Measurements from ENCODE around the gene ATP9B. TPM values are rescaled to one million over a fixed set of nuclear protein-coding genes. Genes with fewer than 3 reads are reported as not detected.

Gene ATP9B
- total RNA-seq (2014; rRNA removed), result 11.5 and 11.7 TPM in 2 replicates
- 6.3 TPM for polyA plus RNA-seq (2012)

- peak; percentile 94 for DNase-seq (ENCODE audit: low read depth)
These were observed at the start of gene ATP9B for GRCh38 chr18:79068937-79069716. Gene ATP9B, plus strand, starts transcription at chr18:79069394. Its CDS starts 17 bp downstream, at chr18:79069411.

GRCh38 chr18:79019881-79020280 lies 49.3 kb upstream of the ATP9B start:
- no peak for DNase-seq (ENCODE audit: low read depth)

GRCh38 chr18:79022603-79023002 lies 46.6 kb upstream of the ATP9B start:
- DNase-seq (ENCODE audit: low read depth), result no peak

- no peak for DNase-seq (ENCODE audit: low read depth)
These were observed 42.7 kb upstream of the ATP9B start for GRCh38 chr18:79026491-79026890.

GRCh38 chr18:79030680-79031079 lies 38.5 kb upstream of the ATP9B start:
- DNase-seq (ENCODE audit: low read depth), result peak; percentile 9

GRCh38 chr18:79042276-79042675 lies 26.9 kb upstream of the ATP9B start:
- no peak for DNase-seq (ENCODE audit: low read depth)

- no peak for DNase-seq (ENCODE audit: low read depth)
These were observed 25.9 kb upstream of the ATP9B start for GRCh38 chr18:79043288-79043687.

GRCh38 chr18:79046522-79046921 lies 22.7 kb upstream of the ATP9B start:
- DNase-seq (ENCODE audit: low read depth), result no peak

- DNase-seq (ENCODE audit: low read depth), result no peak
These were observed 21.5 kb upstream of the ATP9B start for GRCh38 chr18:79047556-79048244.

- no peak for DNase-seq (ENCODE audit: low read depth)
These were observed 21.0 kb upstream of the ATP9B start for GRCh38 chr18:79048245-79048632.

- no peak for DNase-seq (ENCODE audit: low read depth)
These were observed 19.7 kb upstream of the ATP9B start for GRCh38 chr18:79049506-79049905.

- no peak for DNase-seq (ENCODE audit: low read depth)
These were observed 19.2 kb upstream of the ATP9B start for GRCh38 chr18:79050005-79050404.

GRCh38 chr18:79056827-79057367 lies 12.3 kb upstream of the ATP9B start:
- no peak for DNase-seq (ENCODE audit: low read depth)

- DNase-seq (ENCODE audit: low read depth), result no peak
These were observed 11.2 kb upstream of the ATP9B start for GRCh38 chr18:79058007-79058406.

- DNase-seq (ENCODE audit: low read depth), result no peak
These were observed 6.4 kb upstream of the ATP9B start for GRCh38 chr18:79062806-79063205.

- no peak for DNase-seq (ENCODE audit: low read depth)
These were observed 5.0 kb upstream of the ATP9B start for GRCh38 chr18:79064228-79064627.

GRCh38 chr18:79065802-79066201 lies 3.4 kb upstream of the ATP9B start:
- no peak for DNase-seq (ENCODE audit: low read depth)

GRCh38 chr18:79067611-79068010 lies 1.6 kb upstream of the ATP9B start:
- no peak for DNase-seq (ENCODE audit: low read depth)

- DNase-seq (ENCODE audit: low read depth), result no peak
These were observed 755 bp upstream of the ATP9B start for GRCh38 chr18:79068341-79068936.

GRCh38 chr18:79069717-79070151 lies 540 bp downstream of the ATP9B start:
- peak; percentile 19 for DNase-seq (ENCODE audit: low read depth)

GRCh38 chr18:79070486-79070885 lies 1.3 kb downstream of the ATP9B start:
- DNase-seq (ENCODE audit: low read depth), result no peak

GRCh38 chr18:79071037-79071436 lies 1.8 kb downstream of the ATP9B start:
- DNase-seq (ENCODE audit: low read depth), result no peak
